Measurements from ENCODE around the gene MCC. TPM values are rescaled to one million over a fixed set of nuclear protein-coding genes. Genes with fewer than 3 reads are reported as not detected.

MCC gene
- total and polyA plus RNA-seq, 4 donors, result 9.0 to 47.3 (median 14.7) TPM

DNA sequence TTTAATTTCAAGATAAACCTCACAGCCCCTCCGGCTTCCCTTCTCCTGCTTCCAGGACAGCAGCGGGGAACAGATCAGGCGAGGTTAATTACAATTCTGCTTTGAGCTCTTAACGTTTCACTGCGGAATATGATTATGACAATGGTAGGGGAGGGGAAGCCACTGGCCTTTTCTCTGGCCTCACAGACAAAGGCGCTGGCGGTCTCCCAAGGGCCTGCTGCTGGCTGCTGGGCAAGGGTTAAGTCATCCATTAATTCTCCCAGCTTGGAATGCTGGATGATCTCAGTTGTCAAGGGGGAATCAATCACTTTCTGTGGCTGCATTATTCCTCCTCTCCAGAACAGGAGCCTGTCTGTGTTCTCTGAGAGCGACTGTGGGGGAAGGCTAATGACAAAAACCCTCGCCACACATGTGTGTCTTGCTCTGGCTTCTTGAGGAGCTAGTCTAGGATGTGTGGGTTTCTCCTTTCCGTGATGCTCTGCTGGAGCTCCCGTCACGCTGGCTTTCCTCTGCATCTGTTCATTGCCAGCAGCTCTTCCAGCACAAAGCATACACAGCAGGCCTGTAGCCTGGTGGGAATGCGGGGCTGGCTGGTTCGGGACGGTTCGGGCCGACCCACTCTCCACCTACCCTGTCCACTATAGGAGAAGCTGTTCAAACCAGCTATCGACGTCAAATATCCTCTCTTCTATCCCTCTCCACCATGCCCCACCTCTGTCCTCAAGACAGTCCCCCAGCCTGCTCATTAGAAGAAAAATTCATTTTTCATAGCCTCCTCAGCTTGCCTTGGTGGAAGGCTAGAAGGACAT, 428.8 kb downstream of the MCC start:
- peaks cover 3 to 63% (median 38%) of the 10 kb centered on the region in 4 donors for H3K36me3 ChIP-seq (ENCODE audit: control insufficient read depth in 4 of 4, insufficient read depth in 3 of 4, low read depth in 1 of 4, low read length in 3 of 4)
- no peak overlapping the region for H3K4me3 ChIP-seq (ENCODE audit: low read depth in 1 of 3, low read length in 3 of 3)
- WGBS, result 87% methylated on average over 19 of the region's 19 CpGs
- no peaks in the 10 kb centered on the region for H3K27me3 ChIP-seq (ENCODE audit: control insufficient read depth in 4 of 4, insufficient read depth in 4 of 4, low read length in 3 of 4)
- DNase-seq (ENCODE audit: low spot score), result no peak
- H3K9me3 ChIP-seq (ENCODE audit: control insufficient read depth in 4 of 4, low read length in 3 of 4), result no peaks in the 10 kb centered on the region
- H3K4me1 ChIP-seq (ENCODE audit: control insufficient read depth in 4 of 4, insufficient read depth in 4 of 4, low read length in 3 of 4), result no peaks in the 10 kb centered on the region
- H3K27ac ChIP-seq (ENCODE audit: low read depth in 1 of 2, low read length in 2 of 2), result no peak overlapping the region
- H3K9ac ChIP-seq (ENCODE audit: low read depth in 1 of 2, low read length in 2 of 2), result no peak overlapping the region
- TF ChIP-seq, protein P1, sequence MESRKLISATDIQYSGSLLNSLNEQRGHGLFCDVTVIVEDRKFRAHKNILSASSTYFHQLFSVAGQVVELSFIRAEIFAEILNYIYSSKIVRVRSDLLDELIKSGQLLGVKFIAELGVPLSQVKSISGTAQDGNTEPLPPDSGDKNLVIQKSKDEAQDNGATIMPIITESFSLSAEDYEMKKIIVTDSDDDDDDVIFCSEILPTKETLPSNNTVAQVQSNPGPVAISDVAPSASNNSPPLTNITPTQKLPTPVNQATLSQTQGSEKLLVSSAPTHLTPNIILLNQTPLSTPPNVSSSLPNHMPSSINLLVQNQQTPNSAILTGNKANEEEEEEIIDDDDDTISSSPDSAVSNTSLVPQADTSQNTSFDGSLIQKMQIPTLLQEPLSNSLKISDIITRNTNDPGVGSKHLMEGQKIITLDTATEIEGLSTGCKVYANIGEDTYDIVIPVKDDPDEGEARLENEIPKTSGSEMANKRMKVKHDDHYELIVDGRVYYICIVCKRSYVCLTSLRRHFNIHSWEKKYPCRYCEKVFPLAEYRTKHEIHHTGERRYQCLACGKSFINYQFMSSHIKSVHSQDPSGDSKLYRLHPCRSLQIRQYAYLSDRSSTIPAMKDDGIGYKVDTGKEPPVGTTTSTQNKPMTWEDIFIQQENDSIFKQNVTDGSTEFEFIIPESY (IDR thresholded peaks at IDR 0.05), result no peak
- TF ChIP-seq RXRA (IDR thresholded peaks at IDR 0.05) (no peak), GABPA (IDR thresholded peaks at IDR 0.05 in 1 of 2, conservative IDR thresholded peaks at IDR 0.05 in 1 of 2) (no peak), JUND (IDR thresholded peaks at IDR 0.05) (no peak), HNF4G (IDR thresholded peaks at IDR 0.05) (no peak)
- TF ChIP-seq, protein P2, sequence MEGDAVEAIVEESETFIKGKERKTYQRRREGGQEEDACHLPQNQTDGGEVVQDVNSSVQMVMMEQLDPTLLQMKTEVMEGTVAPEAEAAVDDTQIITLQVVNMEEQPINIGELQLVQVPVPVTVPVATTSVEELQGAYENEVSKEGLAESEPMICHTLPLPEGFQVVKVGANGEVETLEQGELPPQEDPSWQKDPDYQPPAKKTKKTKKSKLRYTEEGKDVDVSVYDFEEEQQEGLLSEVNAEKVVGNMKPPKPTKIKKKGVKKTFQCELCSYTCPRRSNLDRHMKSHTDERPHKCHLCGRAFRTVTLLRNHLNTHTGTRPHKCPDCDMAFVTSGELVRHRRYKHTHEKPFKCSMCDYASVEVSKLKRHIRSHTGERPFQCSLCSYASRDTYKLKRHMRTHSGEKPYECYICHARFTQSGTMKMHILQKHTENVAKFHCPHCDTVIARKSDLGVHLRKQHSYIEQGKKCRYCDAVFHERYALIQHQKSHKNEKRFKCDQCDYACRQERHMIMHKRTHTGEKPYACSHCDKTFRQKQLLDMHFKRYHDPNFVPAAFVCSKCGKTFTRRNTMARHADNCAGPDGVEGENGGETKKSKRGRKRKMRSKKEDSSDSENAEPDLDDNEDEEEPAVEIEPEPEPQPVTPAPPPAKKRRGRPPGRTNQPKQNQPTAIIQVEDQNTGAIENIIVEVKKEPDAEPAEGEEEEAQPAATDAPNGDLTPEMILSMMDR (IDR thresholded peaks at IDR 0.05; ENCODE audit: low read depth, low read length, missing input control), result no peak
- TF ChIP-seq, protein P3, sequence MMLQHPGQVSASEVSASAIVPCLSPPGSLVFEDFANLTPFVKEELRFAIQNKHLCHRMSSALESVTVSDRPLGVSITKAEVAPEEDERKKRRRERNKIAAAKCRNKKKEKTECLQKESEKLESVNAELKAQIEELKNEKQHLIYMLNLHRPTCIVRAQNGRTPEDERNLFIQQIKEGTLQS (IDR thresholded peaks at IDR 0.05), result no peak
- TF ChIP-seq, protein P4, sequence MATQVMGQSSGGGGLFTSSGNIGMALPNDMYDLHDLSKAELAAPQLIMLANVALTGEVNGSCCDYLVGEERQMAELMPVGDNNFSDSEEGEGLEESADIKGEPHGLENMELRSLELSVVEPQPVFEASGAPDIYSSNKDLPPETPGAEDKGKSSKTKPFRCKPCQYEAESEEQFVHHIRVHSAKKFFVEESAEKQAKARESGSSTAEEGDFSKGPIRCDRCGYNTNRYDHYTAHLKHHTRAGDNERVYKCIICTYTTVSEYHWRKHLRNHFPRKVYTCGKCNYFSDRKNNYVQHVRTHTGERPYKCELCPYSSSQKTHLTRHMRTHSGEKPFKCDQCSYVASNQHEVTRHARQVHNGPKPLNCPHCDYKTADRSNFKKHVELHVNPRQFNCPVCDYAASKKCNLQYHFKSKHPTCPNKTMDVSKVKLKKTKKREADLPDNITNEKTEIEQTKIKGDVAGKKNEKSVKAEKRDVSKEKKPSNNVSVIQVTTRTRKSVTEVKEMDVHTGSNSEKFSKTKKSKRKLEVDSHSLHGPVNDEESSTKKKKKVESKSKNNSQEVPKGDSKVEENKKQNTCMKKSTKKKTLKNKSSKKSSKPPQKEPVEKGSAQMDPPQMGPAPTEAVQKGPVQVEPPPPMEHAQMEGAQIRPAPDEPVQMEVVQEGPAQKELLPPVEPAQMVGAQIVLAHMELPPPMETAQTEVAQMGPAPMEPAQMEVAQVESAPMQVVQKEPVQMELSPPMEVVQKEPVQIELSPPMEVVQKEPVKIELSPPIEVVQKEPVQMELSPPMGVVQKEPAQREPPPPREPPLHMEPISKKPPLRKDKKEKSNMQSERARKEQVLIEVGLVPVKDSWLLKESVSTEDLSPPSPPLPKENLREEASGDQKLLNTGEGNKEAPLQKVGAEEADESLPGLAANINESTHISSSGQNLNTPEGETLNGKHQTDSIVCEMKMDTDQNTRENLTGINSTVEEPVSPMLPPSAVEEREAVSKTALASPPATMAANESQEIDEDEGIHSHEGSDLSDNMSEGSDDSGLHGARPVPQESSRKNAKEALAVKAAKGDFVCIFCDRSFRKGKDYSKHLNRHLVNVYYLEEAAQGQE (IDR thresholded peaks at IDR 0.05), result no peak

DNA sequence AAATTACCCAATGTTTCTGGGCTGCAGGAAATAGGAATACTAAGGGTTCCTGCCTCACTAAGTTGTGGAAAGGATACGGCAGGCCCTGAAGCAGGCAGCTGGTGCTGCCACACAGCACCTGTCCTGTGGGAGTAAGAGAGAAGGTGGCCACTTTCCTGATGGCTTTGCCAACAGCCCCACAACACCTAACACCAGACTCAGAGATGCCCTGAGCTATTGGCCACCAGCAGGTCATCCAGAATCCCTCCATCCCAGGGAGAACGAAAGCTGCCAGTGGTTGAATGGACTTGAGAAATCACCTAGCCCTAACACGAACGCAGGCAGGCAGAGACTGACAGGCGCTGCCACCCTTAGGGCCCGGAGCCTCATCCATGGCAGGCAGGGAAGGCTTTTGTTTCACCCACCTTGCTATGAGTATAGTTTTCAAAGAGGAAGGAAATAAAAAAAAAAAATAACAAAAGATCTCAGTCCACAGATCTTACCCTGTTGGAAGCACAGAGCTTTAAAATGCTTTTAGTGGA, 429.5 kb downstream of the MCC start:
- no peak overlapping the region for H3K27ac ChIP-seq (ENCODE audit: low read depth in 1 of 2, low read length in 2 of 2)
- no peak overlapping the region for H3K4me3 ChIP-seq (ENCODE audit: low read depth in 1 of 3, low read length in 3 of 3)
- H3K9me3 ChIP-seq (ENCODE audit: control insufficient read depth in 4 of 4, low read length in 3 of 4), result no peaks in the 10 kb centered on the region
- WGBS, result 86% methylated on average over 6 of the region's 6 CpGs
- H3K4me1 ChIP-seq (ENCODE audit: control insufficient read depth in 4 of 4, insufficient read depth in 4 of 4, low read length in 3 of 4), result no peaks in the 10 kb centered on the region
- peaks cover 2 to 66% (median 38%) of the 10 kb centered on the region in 4 donors for H3K36me3 ChIP-seq (ENCODE audit: control insufficient read depth in 4 of 4, insufficient read depth in 3 of 4, low read depth in 1 of 4, low read length in 3 of 4)
- DNase-seq (ENCODE audit: low spot score), result no peak
- no peak overlapping the region for H3K9ac ChIP-seq (ENCODE audit: low read depth in 1 of 2, low read length in 2 of 2)
- no peaks in the 10 kb centered on the region for H3K27me3 ChIP-seq (ENCODE audit: control insufficient read depth in 4 of 4, insufficient read depth in 4 of 4, low read length in 3 of 4)
- TF ChIP-seq, protein P3 (IDR thresholded peaks at IDR 0.05), result no peak
- TF ChIP-seq NR2F2 (IDR thresholded peaks at IDR 0.05) (no peak), FOXA2 (IDR thresholded peaks at IDR 0.05) (no peak), GABPA (IDR thresholded peaks at IDR 0.05 in 1 of 2, conservative IDR thresholded peaks at IDR 0.05 in 1 of 2) (no peak), TAF1 (conservative IDR thresholded peaks at IDR 0.05) (no peak), JUND (IDR thresholded peaks at IDR 0.05) (no peak), MAX (IDR thresholded peaks at IDR 0.05) (no peak), FOXA1 (IDR thresholded peaks at IDR 0.05) (no peak), YY1 (IDR thresholded peaks at IDR 0.05) (no peak), RXRA (IDR thresholded peaks at IDR 0.05) (no peak), RAD21 (IDR thresholded peaks at IDR 0.05) (no peak), HNF4A (conservative IDR thresholded peaks at IDR 0.05) (no peak), EGR1 (IDR thresholded peaks at IDR 0.05; ENCODE audit: low read depth in 2 of 2) (no peak), SP1 (IDR thresholded peaks at IDR 0.05) (no peak), HNF4G (IDR thresholded peaks at IDR 0.05) (no peak)
- TF ChIP-seq, protein P1 (IDR thresholded peaks at IDR 0.05), result no peak

All from liver (tissue), 9 donors.